HCT116 (cell line): ENCODE data around the gene OTULINL. TPM values are rescaled to one million over a fixed set of nuclear protein-coding genes. Genes with fewer than 3 reads are reported as not detected.

Source experiments
- ATAC-seq: fragments of 200-7000 bp; cut with Tn5 transposase; 2 replicates; pipeline ENCODE4 v1.9.1; 2020; ENCODE audit warnings: mild to moderate bottlenecking, moderate library complexity
- BruUV-seq: library from RNA; stranded (reverse); fragments of 400-500 nt; replicated peaks from 2 replicates; lab custom pipeline; 2021; lab: Mats Ljungman, UMichigan
- CTCF ChIA-PET: fragments of 300-600 bp; sonication (Branson Sonifier 250); formaldehyde crosslinking; loops from one replicate; lab custom pipeline; 2021; ENCODE audit warnings: antibody characterized with exemption; lab: Charles Lee
- POLR2A ChIA-PET: fragments of 300-600, 350-600 bp; sonication (Branson Sonifier 250); formaldehyde crosslinking; loops from one replicate; lab custom pipeline; 2021; ENCODE audit warnings: antibody characterized with exemption; lab: Charles Lee
- RAD21 ChIA-PET, 2 experiments: fragments of 300-600 bp; sonication (Branson Sonifier 250); formaldehyde crosslinking; loops; one replicate each; lab custom pipeline; 2023; ENCODE audit warnings: low total read pairs in 2 of 2; ENCODE audit not compliant: uncharacterized antibody in 2 of 2, unreplicated experiment in 2 of 2, low non-redundant PET in 1 of 2; lab: Charles Lee
- DNase-seq: peaks from one replicate; pipeline ENCODE4 v3.0.0-alpha.2; 2010; ENCODE audit warnings: low read depth, low spot score
- H2AFZ ChIP-seq: fragments of 200-600 bp; shearing (Covaris generic), sonication (generic); 2 replicates; pipeline ENCODE4 v1.6.1; 2017; ENCODE audit warnings: low read depth, mixed run types, mixed read lengths, antibody characterized with exemption, low read length; ENCODE audit not compliant: poor library complexity, severe bottlenecking
- H3K27ac ChIP-seq: 2 replicates; pipeline ENCODE4 v1.5.1; 2012; ENCODE audit warnings: low read depth, low read length
- H3K27me3 ChIP-seq: fragments of 200-600 bp; sonication (generic); 2 replicates; pipeline ENCODE4 v1.6.1; 2016; ENCODE audit warnings: mixed run types, low read length, mixed read lengths; ENCODE audit not compliant: insufficient read depth
- H3K36me3 ChIP-seq, 2 experiments: fragments of 200-500 bp in 1 of 2; fragments of 200-600 bp in 1 of 2; sonication (Bioruptor generic) in 1 of 2; sonication (generic) in 1 of 2; 2 replicates each; pipeline versions ENCODE4 v1.5.1 to v1.6.1; 2014 to 2016; ENCODE audit warnings: low read length in 2 of 2, inconsistent platforms in 1 of 2, mixed read lengths in 1 of 2, mixed run types in 1 of 2; ENCODE audit not compliant: insufficient read depth in 2 of 2, control insufficient read depth in 1 of 2
- H3K4me1 ChIP-seq, 2 experiments: fragments of 200-600 bp in 1 of 2; sonication (generic) in 1 of 2; 2 replicates each; pipeline versions ENCODE4 v1.5.1 to v1.6.1; 2012 to 2017; ENCODE audit warnings: low read length in 2 of 2, inconsistent platforms in 1 of 2, mild to moderate bottlenecking in 1 of 2, mixed read lengths in 1 of 2, mixed run types in 1 of 2, moderate library complexity in 1 of 2; ENCODE audit not compliant: insufficient read depth in 2 of 2, control insufficient read depth in 1 of 2
- H3K4me2 ChIP-seq: fragments of 200-600 bp; sonication (generic); 2 replicates; pipeline ENCODE4 v1.6.1; 2017; ENCODE audit warnings: mixed run types, low read length, mixed read lengths
- H3K4me3 ChIP-seq, 2 experiments: fragments of 200-600 bp in 1 of 2; sonication (generic) in 1 of 2; replicated peaks in 1 of 2; 2 replicates each; pipeline ENCODE4 v1.5.1; 2011 to 2016; ENCODE audit warnings: low read length in 2 of 2, control low read depth in 1 of 2, low read depth in 1 of 2, mild to moderate bottlenecking in 1 of 2, mixed read lengths in 1 of 2, mixed run types in 1 of 2
- H3K79me2 ChIP-seq: fragments of 200-600 bp; sonication (generic); 2 replicates; pipeline ENCODE4 v1.6.1; 2017; ENCODE audit warnings: mild to moderate bottlenecking, mixed run types, low read length, moderate library complexity, mixed read lengths; ENCODE audit not compliant: insufficient read depth
- H3K9ac ChIP-seq: fragments of 200-600 bp; sonication (generic); 2 replicates; pipeline ENCODE4 v1.6.1; 2016; ENCODE audit warnings: low read length, mixed read lengths
- H3K9me2 ChIP-seq: fragments of 200-600 bp; sonication (generic), shearing (Covaris generic); 2 replicates; pipeline ENCODE4 v1.6.1; 2017; ENCODE audit warnings: mixed run types, mild to moderate bottlenecking, moderate library complexity; ENCODE audit not compliant: insufficient read depth
- H3K9me3 ChIP-seq, 2 experiments: fragments of 200-500 bp in 1 of 2; fragments of 200-600 bp in 1 of 2; sonication (Bioruptor generic) in 1 of 2; sonication (generic) in 1 of 2; 2 replicates each; pipeline ENCODE4 v1.6.1; 2014 to 2017; ENCODE audit warnings: low read length in 2 of 2, mixed read lengths in 2 of 2, inconsistent platforms in 1 of 2, low read depth in 1 of 2, mild to moderate bottlenecking in 1 of 2, mixed run types in 1 of 2, moderate library complexity in 1 of 2; ENCODE audit not compliant: control insufficient read depth in 1 of 2, insufficient read depth in 1 of 2
- H4K20me1 ChIP-seq: fragments of 200-600 bp; sonication (generic), shearing (Covaris generic); 2 replicates; pipeline ENCODE4 v1.6.1; 2017; ENCODE audit warnings: mixed run types, mild to moderate bottlenecking, moderate library complexity; ENCODE audit not compliant: insufficient read depth
- CBX3 ChIP-seq: IDR thresholded peaks from 2 replicates; pipeline ENCODE4 v1.6.1; 2012; ENCODE audit warnings: low read depth
- CTCF ChIP-seq, 3 experiments: fragments of 200-600 bp in 1 of 3; sonication (generic) in 1 of 3; IDR thresholded peaks in 2 of 3; conservative IDR thresholded peaks in 1 of 3; 2 replicates each; pipeline ENCODE4 v1.5.1; 2012 to 2017; ENCODE audit warnings: low read depth in 2 of 3, low read length in 2 of 3, antibody characterized with exemption in 1 of 3, borderline replicate concordance in 1 of 3, control low read depth in 1 of 3, mild to moderate bottlenecking in 1 of 3, mixed read lengths in 1 of 3, mixed run types in 1 of 3, moderate library complexity in 1 of 3; ENCODE audit not compliant: insufficient read depth in 1 of 3
- EGR1 ChIP-seq: IDR thresholded peaks from 2 replicates; pipeline ENCODE4 v1.6.1; 2012; ENCODE audit warnings: low read depth
- ELF1 ChIP-seq: IDR thresholded peaks from 2 replicates; pipeline ENCODE4 v1.6.1; 2012; ENCODE audit warnings: low read depth, borderline replicate concordance
- EZH2phosphoT487 ChIP-seq: fragments of 200-600 bp; IDR thresholded peaks from 2 replicates; pipeline ENCODE4 v1.6.1; 2018; ENCODE audit warnings: antibody characterized with exemption, borderline replicate concordance
- FOSL1 ChIP-seq: IDR thresholded peaks from 2 replicates; pipeline ENCODE4 v1.6.1; 2012; ENCODE audit warnings: low read depth
- JUND ChIP-seq: IDR thresholded peaks from 2 replicates; pipeline ENCODE4 v1.6.1; 2012
- POLR2AphosphoS5 ChIP-seq: IDR thresholded peaks from 2 replicates; pipeline ENCODE4 v1.6.1; 2011; ENCODE audit warnings: mild to moderate bottlenecking, low read depth, low read length, moderate library complexity
- RAD21 ChIP-seq: IDR thresholded peaks from 2 replicates; pipeline ENCODE4 v1.6.1; 2012; ENCODE audit warnings: low read depth, mild to moderate bottlenecking
- REST ChIP-seq: IDR thresholded peaks from 2 replicates; pipeline ENCODE4 v1.6.1; 2012; ENCODE audit warnings: low read depth
- SIN3A ChIP-seq: IDR thresholded peaks from 2 replicates; pipeline ENCODE4 v1.6.1; 2012; ENCODE audit warnings: low read depth
- SRF ChIP-seq: IDR thresholded peaks from 2 replicates; pipeline ENCODE4 v1.6.1; 2012; ENCODE audit warnings: low read depth
- TCF7L2 ChIP-seq: IDR thresholded peaks from 2 replicates; pipeline ENCODE4 v1.7.0; 2011; ENCODE audit warnings: borderline replicate concordance, inconsistent platforms; ENCODE audit not compliant: insufficient read depth, insufficient read length; ENCODE audit errors: extremely low read depth
- YY1 ChIP-seq: IDR thresholded peaks from 2 replicates; pipeline ENCODE4 v1.6.1; 2011; ENCODE audit warnings: low read length, low read depth, moderate library complexity, mild to moderate bottlenecking; ENCODE audit not compliant: insufficient replicate concordance; ENCODE audit errors: extremely low read depth
- ZBTB33 ChIP-seq: IDR thresholded peaks from 2 replicates; pipeline ENCODE4 v1.6.1; 2011; ENCODE audit warnings: mild to moderate bottlenecking, low read length, moderate library complexity; ENCODE audit not compliant: insufficient replicate concordance; ENCODE audit errors: extremely low read depth
- ZFX ChIP-seq: fragments of 450-650 bp; IDR thresholded peaks from 2 replicates; pipeline ENCODE4 v1.6.1; 2017
- ZNF274 ChIP-seq: fragments of 200-500 bp; sonication (Bioruptor generic); IDR thresholded peaks from 2 replicates; pipeline ENCODE4 v1.6.1; 2014; ENCODE audit warnings: mild to moderate bottlenecking, low read depth, low read length, inconsistent platforms
- intact Hi-C: fragments of 100-400 bp; cut with micrococcal nuclease; formaldehyde crosslinking; loops from 2 replicates; pipeline ENCODE4 v1.10.0; 2022
- total RNA-seq: library from RNA; stranded (reverse); gene quantifications from one replicate; pipeline ENCODE4 v1.2.1, GENCODE V29; 2021; ENCODE audit not compliant: unreplicated experiment

The OTULINL gene
- total RNA-seq, 1 experiment from 2014 or later: 8.8 TPM

GRCh38 chr5:14655146-14655741, 73.7 kb downstream of the OTULINL start:
- DNase-seq (no peak), ATAC-seq (no peak)
- Histone ChIP-seq H3K9me3 (no peaks in the 10 kb centered on the region), H3K9ac (no peak overlapping the region), H3K27ac (no peak overlapping the region), H3K27me3 (no peaks in the 10 kb centered on the region), H3K9me2 (no peaks in the 10 kb centered on the region), H4K20me1 (no peaks in the 10 kb centered on the region), H3K4me3 (no peak overlapping the region), H3K36me3 (no peaks in the 10 kb centered on the region), H3K79me2 (no peaks in the 10 kb centered on the region), H2AFZ (no peak overlapping the region), H3K4me2 (no peak overlapping the region), H3K4me1 (no peaks in the 10 kb centered on the region)
- CTCF ChIA-PET: no interaction called here
- RAD21 ChIA-PET: no interaction called here
- intact Hi-C loops: no loop called here
- TF ChIP-seq CTCF (IDR thresholded peaks at IDR 0.05 in 2 of 3, conservative IDR thresholded peaks at IDR 0.05 in 1 of 3; ENCODE audit: borderline replicate concordance in 1 of 3, insufficient read depth in 1 of 3, low read depth in 2 of 3, low read length in 2 of 3) (no peak), TCF7L2 (no peak), YY1 (no peak), ZFX (no peak), EGR1 (no peak), ELF1 (no peak), REST (no peak), SRF (no peak), EZH2phosphoT487 (no peak), ZBTB33 (no peak), JUND (no peak), CBX3 (no peak), ZNF274 (no peak), SIN3A (no peak), POLR2AphosphoS5 (no peak), FOSL1 (no peak), RAD21 (no peak)
- POLR2A ChIA-PET: no interaction called here
- no TSS peak for BruUV-seq
